ENCODE measurements around the gene NUMB. TPM values are rescaled to one million over a fixed set of nuclear protein-coding genes. Genes with fewer than 3 reads are reported as not detected.

The NUMB gene
- total and polyA plus RNA-seq, 2 donors (not counting 3 experiments of a cell fraction or from before 2014, with no cell fraction given), result 128 to 164 TPM

- FAIRE-seq (no peak), DNase-seq (ENCODE audit: low read depth, low spot score) (no peak)
- no peak overlapping the region for H3K4me2 ChIP-seq (ENCODE audit: insufficient read depth, low read length)
- H3K9me1 ChIP-seq (replicated peaks; ENCODE audit: control insufficient read depth, extremely low read depth, insufficient read depth, low read length), result no peaks in the 10 kb centered on the region
- peaks cover 16 to 35% of the 10 kb centered on the region in 2 experiments for H3K36me3 ChIP-seq (ENCODE audit: control insufficient read depth in 2 of 2, extremely low read depth in 1 of 2, insufficient read depth in 2 of 2, low read length in 2 of 2)
- no TSS peak for BruUV-seq (replicated peaks)
- ChIA-PET CTCF (interaction anchor here (1.3 to 2.0 kb wide), 2 partner anchors 14 to 15 kb away, joined by 6 to 10 read pairs; no protein-coding TSS in a partner anchor), POLR2A (no interaction called here)
- no peak overlapping the region for H2AFZ ChIP-seq (ENCODE audit: low read depth, low read length)
- no peak overlapping the region for H3K27ac ChIP-seq (ENCODE audit: insufficient read depth, low read depth, low read length)
- H3K79me2 ChIP-seq (ENCODE audit: control insufficient read depth, insufficient read depth, low read length), result no peaks in the 10 kb centered on the region
- dilution Hi-C loops (cut with MboI; ENCODE audit: extremely low pct_ligation_motif_present, low sequenced_read_pairs) (loop anchor here (25.0 kb wide), 1 partner anchor 181 kb away; the partner anchor contains the start of gene NUMB), intact Hi-C loops (cut with micrococcal nuclease) (no loop called here)
- no peak for TF ChIP-seq MAX (IDR thresholded peaks at IDR 0.05; ENCODE audit: insufficient read depth, insufficient read length)
- TF ChIP-seq GATA2 (IDR thresholded peaks at IDR 0.05; ENCODE audit: insufficient read depth, insufficient read length, low read depth, low read length), result no peak
- TF ChIP-seq CTCF (IDR thresholded peaks at IDR 0.05; ENCODE audit: extremely low read depth in 1 of 2, insufficient read depth in 1 of 2, low read depth in 1 of 2, low read length in 2 of 2), result no peak
- TF ChIP-seq MYC (IDR thresholded peaks at IDR 0.05; ENCODE audit: low read depth, low read length), result no peak
- no peak for TF ChIP-seq POLR2A (IDR thresholded peaks at IDR 0.05; ENCODE audit: low read depth, low read length)
- no peaks in the 10 kb centered on the region for H3K9me3 ChIP-seq (replicated peaks; ENCODE audit: control insufficient read depth, insufficient read depth, low read length)
- no peak overlapping the region for H3K4me3 ChIP-seq (replicated peaks in 1 of 3; ENCODE audit: insufficient read depth in 1 of 3, low read depth in 1 of 3, low read length in 3 of 3)
- H3K4me1 ChIP-seq (ENCODE audit: control insufficient read depth, extremely low read depth, insufficient read depth, low read length), result no peaks in the 10 kb centered on the region
- H3K27me3 ChIP-seq (ENCODE audit: control insufficient read depth in 2 of 2, insufficient read depth in 2 of 2, low read length in 2 of 2), result no peaks in the 10 kb centered on the region
- H3K9ac ChIP-seq (replicated peaks; ENCODE audit: extremely low read depth, insufficient read depth, low read length), result no peak overlapping the region
- H4K20me1 ChIP-seq (replicated peaks; ENCODE audit: control insufficient read depth, extremely low read depth, insufficient read depth, low read length), result no peaks in the 10 kb centered on the region
Observed at GRCh38 chr14:73280903-73281302, 177.4 kb downstream of the NUMB start.

GRCh38 chr14:73277376-73277775, 181.0 kb downstream of the NUMB start:
- ChIA-PET POLR2A (no interaction called here), CTCF (interaction anchor here (1.0 to 1.4 kb wide), 2 partner anchors 18 to 104 kb away, joined by 6 to 7 read pairs; no protein-coding TSS in a partner anchor)
- no peaks in the 10 kb centered on the region for H3K27me3 ChIP-seq (ENCODE audit: control insufficient read depth in 2 of 2, insufficient read depth in 2 of 2, low read length in 2 of 2)
- no peaks in the 10 kb centered on the region for H3K9me3 ChIP-seq (replicated peaks; ENCODE audit: control insufficient read depth, insufficient read depth, low read length)
- no peak overlapping the region for H3K27ac ChIP-seq (ENCODE audit: insufficient read depth, low read depth, low read length)
- TF ChIP-seq CTCF (IDR thresholded peaks at IDR 0.05; ENCODE audit: extremely low read depth in 1 of 2, insufficient read depth in 1 of 2, low read depth in 1 of 2, low read length in 2 of 2) (no peak), FOS (IDR thresholded peaks at IDR 0.05; ENCODE audit: borderline replicate concordance, insufficient read depth, low read length) (no peak), JUN (IDR thresholded peaks at IDR 0.05; ENCODE audit: borderline replicate concordance, insufficient read depth, insufficient read length, low read depth) (no peak), EZH2 (IDR thresholded peaks at IDR 0.05; ENCODE audit: borderline replicate concordance, low read depth, low read length, severe bottlenecking) (no peak), POLR2A (IDR thresholded peaks at IDR 0.05; ENCODE audit: low read depth, low read length) (no peak), MYC (IDR thresholded peaks at IDR 0.05; ENCODE audit: low read depth, low read length) (no peak), GATA2 (IDR thresholded peaks at IDR 0.05; ENCODE audit: insufficient read depth, insufficient read length, low read depth, low read length) (no peak), MAX (IDR thresholded peaks at IDR 0.05; ENCODE audit: insufficient read depth, insufficient read length) (no peak), POLR2AphosphoS5 (IDR thresholded peaks at IDR 0.05; ENCODE audit: insufficient read depth, low read depth, low read length) (no peak)
- H3K4me3 ChIP-seq (replicated peaks in 1 of 3; ENCODE audit: insufficient read depth in 1 of 3, low read depth in 1 of 3, low read length in 3 of 3), result no peak overlapping the region
- no peak overlapping the region for H3K4me2 ChIP-seq (ENCODE audit: insufficient read depth, low read length)
- H2AFZ ChIP-seq (ENCODE audit: low read depth, low read length), result no peak overlapping the region
- no peaks in the 10 kb centered on the region for H3K4me1 ChIP-seq (ENCODE audit: control insufficient read depth, extremely low read depth, insufficient read depth, low read length)
- dilution Hi-C loops (cut with MboI; ENCODE audit: extremely low pct_ligation_motif_present, low sequenced_read_pairs), result loop anchor here (25.0 kb wide), 1 partner anchor 185 kb away; the partner anchor contains the start of gene NUMB
- H3K9ac ChIP-seq (replicated peaks; ENCODE audit: extremely low read depth, insufficient read depth, low read length), result no peak overlapping the region
- no peaks in the 10 kb centered on the region for H4K20me1 ChIP-seq (replicated peaks; ENCODE audit: control insufficient read depth, extremely low read depth, insufficient read depth, low read length)
- BruUV-seq (replicated peaks), result no TSS peak
- intact Hi-C loops (cut with micrococcal nuclease), result no loop called here
- H3K36me3 ChIP-seq (ENCODE audit: control insufficient read depth in 2 of 2, extremely low read depth in 1 of 2, insufficient read depth in 2 of 2, low read length in 2 of 2), result peaks cover 21 to 37% of the 10 kb centered on the region in 2 experiments
- DNase-seq (ENCODE audit: low read depth, low spot score), result no peak
- no peaks in the 10 kb centered on the region for H3K9me1 ChIP-seq (replicated peaks; ENCODE audit: control insufficient read depth, extremely low read depth, insufficient read depth, low read length)
- no peaks in the 10 kb centered on the region for H3K79me2 ChIP-seq (ENCODE audit: control insufficient read depth, insufficient read depth, low read length)
- FAIRE-seq, result no peak

Data from endothelial cell of umbilical vein (primary cell).